HG03060 (cell line): ENCODE data around the gene DISP3.

Experiments used
- ATAC-seq: cut with Tn5 transposase; IDR thresholded peaks from one replicate; pipeline ENCODE4 v1.9.1; 2021; ENCODE audit warnings: low read depth, moderate number of reproducible peaks; ENCODE audit not compliant: unreplicated experiment

The DISP3 gene

DNA sequence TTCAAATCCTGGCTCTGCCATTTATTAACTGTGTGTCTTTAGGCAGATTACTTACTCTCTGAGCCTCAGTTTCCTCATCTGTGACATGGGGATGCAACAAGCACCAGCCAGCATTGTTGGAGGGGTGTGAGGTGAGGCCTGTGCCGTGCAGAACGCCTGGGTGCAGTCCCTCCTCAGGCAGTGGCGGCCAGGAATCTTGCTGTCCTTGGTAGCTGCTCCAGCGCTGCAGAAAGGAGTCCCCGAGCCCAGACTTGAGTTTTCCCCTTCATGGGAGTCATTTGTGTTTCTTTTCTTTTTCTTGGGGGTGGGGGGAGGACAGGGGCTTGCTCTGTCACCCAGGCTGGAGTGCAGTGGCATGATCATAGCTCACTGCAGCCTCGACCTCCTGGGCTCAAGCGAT lies 46.6 kb downstream of the DISP3 start:
- ATAC-seq: no peak

DNA sequence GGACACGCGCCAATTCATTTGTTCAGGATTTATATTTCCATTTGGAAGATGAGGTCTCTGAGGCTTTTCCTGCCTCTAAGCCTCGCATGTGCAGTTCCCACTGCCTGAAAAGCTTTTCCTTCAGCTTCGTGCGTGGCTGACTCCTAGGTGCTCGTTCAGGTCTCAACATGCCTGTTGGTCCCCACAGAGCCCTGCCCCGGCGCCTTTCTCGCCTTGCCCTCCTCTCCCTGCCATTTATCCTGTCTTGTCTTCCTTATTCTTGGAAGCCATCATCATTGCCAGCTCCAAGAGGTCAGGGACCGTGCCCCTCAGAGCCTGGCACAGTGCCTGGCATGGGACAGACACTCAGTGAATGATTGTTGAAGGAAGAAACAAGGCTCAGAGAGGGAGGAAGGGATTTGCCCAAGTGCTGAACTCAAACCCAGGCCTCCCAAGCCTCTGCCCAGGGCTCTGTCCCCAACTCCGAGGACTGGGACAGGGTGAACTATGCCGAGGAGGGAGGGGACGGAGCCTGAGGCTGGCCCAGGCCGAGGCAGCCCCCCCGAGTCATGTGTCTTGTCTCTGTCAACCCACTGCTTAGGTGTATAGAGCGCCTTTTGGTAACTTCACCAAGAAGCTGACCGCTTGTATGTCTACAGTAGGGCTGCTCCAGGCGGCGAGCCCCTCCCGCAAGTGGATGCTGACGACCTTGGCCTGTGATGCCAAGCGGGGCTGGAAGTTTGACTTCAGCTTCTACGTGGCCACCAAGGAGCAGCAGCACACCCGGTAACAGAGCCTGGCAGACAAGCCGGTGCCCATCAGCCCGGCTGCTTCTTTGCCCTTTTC lies 47.3 kb downstream of the DISP3 start:
- ATAC-seq: no peak

DNA sequence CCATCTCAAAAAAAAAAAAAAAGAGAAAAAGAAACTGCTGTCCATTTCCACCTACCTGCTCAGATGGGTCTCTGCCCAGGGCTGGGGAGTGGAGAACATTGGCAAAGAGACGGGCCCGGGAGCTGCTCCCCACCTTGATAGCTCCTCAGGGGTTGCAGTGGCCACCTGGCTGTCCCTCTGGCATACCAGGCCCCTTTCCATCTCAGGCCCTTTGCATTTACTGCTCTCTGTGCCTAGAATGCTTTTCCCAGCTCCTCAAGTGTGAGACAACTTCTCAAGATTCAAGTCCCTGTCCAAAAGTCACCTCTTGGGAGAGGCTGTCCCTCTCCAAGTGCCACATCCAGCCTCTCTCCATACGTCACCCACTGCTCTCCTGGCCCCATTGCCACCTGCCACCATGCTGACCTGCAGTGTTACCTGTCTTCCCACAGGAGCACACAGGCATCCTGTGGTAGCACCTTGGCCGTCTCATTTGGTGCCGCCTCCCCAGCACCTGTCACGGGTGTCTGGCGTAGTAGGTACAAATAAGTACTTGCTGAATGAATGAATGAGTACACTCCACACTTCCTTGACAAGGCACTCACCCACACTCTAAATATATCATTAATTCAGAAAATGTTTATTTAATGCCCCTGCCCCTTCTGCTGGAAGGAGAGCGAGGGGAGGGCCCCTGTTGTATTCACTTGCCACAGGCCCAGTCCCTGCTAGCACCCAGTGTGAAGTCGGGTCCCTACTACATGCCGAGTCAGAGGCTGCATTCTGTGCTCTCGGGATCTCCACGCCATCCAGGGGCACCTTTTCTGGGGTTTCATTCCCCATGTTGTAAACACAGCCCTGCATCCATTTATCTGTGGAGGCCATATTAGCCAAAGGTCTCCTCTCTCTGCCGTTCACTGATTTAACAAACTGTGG lies 48.8 kb downstream of the DISP3 start:
- ATAC-seq: no peak

- ATAC-seq: no peak
Observed at GRCh38 chr1:11528611-11529261, 49.8 kb downstream of the DISP3 start.

DNA sequence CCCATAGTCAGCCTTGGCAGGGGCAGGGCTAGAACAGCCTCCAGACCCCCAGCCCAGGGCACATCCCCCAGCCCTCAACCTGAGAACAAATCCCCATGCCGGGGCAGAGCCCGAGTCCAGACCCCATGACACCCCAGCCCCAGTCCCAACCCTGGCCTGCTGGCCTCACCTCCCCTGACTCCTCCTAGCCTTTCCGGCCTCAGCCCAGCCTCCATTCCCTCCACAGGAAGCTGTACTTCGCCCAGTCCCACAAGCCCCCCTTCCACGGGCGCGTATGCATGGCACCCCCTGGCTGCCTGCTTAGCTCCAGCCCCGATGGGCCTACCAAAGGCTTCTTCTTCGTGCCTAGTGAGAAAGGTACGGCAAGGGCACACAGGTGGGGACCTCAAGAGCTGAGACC lies 50.4 kb downstream of the DISP3 start:
- ATAC-seq: no peak

DNA sequence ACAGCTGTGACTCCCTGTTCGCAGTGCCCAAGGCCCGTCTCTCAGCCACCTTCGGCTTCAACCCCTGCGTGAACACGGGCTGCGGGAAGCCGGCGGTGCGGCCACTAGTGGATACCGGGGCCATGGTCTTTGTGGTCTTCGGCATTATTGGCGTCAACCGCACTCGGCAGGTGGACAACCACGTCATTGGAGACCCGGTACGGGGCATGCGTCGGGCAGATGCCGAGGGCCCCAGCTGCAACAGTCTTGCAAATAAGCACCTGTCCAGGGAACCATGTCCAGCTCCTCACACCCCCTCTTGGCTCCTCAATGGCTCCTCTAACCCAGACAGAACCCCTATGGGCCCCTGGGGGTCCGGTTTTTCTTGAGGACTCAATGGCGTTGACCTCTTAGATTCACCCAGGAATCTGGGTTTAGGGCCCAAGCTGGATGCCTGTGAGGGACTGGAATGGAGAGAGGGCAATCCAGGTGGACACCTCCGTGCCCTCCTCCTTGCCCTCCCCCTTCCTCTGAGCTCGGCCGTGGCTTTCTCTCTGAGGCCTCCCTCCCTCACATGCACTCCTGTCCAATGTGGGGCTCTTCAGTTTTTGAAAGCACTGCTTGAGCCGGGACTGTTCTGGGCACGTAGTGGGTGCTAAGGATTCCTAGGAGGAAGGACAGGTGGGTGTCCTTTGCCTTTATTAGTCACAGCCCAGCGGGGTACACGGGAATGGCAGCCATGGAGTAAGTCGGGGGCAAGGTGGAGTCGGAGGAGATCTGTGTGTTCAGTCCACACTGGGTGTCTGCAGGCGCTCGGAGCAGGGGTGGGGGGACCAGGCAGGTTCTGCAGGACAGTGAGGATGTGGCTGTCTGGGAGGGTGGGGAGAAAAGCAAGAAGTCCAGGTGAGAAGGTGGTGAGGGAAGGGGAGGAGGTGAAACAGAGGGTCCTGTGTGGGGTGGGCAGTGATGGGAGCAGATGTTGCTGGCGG lies 51.1 kb downstream of the DISP3 start:
- ATAC-seq: no peak

GRCh38 chr1:11530731-11531311 lies 51.9 kb downstream of the DISP3 start:
- no peak for ATAC-seq

DNA sequence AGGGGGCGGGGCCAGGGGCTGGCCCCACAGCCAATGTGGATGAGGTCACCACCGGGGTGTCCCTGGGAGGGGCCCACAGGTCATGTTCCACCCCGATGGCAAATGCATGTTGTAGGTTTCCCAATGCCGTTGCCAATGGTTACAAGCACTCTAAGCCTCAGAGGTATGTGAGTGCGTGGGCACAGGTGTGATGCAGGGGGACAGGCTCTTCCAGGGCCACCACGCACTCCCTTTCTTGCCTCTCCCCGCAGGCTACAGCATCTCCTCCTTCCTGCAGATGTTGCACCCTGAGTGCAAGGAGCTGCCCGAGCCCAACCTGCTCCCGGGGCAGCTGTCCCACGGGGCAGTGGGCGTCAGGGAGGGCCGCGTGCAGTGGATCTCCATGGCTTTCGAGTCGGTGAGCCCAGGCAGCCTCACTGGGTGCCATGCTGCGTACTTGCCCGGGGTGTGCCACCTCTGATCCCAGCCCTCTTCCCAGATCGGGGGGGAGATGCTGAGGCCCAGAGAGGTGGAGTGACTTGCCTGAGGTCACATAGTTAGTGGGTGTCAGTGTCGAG lies 52.4 kb downstream of the DISP3 start:
- no peak for ATAC-seq

- no peak for ATAC-seq
Observed at GRCh38 chr1:11531943-11532342, 53.0 kb downstream of the DISP3 start.

- no peak for ATAC-seq
Observed at GRCh38 chr1:11533790-11534787, 55.1 kb downstream of the DISP3 start.

GRCh38 chr1:11534846-11535245 lies 55.9 kb downstream of the DISP3 start:
- ATAC-seq: no peak

- ATAC-seq: no peak
Observed at GRCh38 chr1:11535316-11535715, 56.4 kb downstream of the DISP3 start.

DNA sequence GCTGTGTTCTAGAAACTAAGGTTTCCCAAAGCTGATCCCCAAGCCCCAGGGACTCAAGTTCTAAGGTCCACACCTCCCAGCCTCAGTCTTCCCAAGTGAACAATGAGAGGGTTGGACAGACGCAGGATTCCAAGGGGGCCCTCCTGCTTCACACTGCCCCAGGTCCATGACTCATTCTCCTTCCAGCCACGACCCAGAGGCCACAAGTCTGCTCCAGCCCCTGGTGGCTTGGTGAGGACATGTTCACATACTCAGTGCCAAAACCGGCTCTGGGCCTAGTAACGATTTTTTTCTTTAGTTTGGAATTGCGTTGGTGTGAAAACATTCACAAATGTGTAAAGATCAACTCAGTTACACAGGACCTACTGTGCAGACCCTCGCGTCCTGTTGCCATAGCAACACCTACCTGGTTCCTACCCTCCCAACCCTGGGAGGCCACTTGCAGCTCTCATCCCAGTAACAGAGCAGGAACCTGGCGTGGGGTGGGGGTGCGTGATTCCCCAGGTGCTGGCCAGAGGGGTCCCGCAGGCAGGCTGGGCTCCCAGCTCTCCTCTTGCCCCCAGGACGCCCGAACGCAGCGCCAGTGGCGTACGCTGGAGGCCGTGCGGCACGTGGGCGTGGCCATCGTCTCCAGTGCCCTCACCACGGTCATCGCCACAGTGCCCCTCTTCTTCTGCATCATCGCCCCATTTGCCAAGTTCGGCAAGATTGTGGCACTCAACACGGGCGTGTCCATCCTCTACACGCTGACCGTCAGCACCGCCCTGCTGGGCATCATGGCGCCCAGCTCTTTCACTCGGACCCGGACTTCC lies 57.0 kb downstream of the DISP3 start:
- ATAC-seq: no peak

DNA sequence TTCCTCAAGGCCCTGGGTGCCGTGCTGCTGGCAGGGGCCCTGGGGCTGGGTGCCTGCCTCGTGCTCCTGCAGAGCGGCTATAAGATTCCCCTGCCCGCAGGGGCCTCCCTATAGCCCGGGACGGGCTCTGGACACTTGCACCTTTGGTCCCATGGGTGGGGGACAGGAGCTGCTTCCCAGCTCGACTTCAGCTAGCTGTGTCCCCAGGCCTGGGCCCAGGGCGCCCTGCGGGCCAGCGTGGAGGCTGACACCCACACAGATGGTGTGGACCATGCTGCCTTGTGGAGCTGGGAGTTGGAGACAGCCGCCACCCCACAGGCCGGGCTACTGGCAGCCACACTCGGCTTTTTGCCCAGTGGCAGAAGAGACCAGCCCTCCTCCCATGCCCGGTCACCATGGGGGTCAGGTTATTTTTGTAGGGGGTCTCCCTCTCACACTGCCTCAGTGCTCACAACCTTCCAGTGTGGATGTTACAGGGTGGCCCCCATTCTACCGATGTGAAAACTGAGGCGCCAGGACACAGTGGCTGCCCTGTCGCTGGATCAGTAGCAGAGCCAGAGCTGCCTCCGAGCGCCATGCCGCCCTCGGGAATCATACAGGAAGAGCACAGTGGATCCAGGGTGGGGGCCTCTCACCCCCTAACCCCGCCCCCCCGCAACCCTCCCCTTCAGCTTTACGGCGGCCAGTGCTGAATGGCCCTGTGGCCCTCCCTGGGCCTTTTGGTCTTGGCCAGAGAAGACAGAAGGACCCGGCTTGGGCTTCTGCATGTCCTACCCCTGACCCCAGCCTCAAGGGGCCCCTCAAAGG lies 57.8 kb downstream of the DISP3 start:
- ATAC-seq: no peak

GRCh38 chr1:11537380-11537764 lies 58.4 kb downstream of the DISP3 start:
- no peak for ATAC-seq

DNA sequence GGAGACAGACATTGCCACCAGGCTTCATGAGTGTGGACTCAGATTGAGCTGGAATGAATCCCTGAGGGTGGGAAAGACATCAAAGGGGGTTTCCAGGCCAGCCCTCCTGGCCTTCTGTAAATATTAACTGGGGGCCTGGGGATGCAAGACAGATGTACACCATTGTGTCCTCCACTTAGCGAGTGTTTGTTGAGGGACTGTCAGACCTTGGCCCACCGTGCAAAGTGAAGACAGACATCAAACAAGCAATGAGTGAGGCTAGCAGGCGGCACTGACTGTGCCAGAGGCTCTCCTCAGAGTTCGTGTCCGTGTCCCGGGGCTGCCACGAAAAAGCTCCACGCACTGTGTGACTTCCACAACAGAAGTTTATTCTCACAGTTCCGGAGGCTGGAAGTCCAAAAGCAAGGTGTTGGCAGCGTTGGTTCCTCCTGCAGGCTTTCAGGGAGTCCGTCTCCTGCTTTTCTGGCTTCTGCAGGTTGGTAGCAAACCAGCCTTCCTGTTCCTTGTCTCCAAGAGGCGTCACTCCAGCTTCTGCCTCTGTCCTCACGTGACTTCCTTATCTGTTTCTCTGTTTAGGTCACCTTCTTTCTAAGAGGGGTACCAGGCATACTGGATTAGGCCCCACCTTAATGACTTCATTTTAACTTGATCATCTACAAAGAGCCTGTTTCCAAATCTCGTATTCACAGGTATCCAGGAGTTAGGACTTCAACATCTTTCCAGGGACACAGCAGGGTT lies 59.1 kb downstream of the DISP3 start:
- no peak for ATAC-seq
